ENCODE measurements around the gene XPR1.
"Not testable (repeated sequence)": the region's sequence is repeated elsewhere in the genome, so short reads cannot be mapped to it uniquely, and the experiment has no call there.

Gene XPR1

GRCh38 chr1:180644526-180645192 lies 12.8 kb downstream of the XPR1 start:
- DNase-seq = no peak

GRCh38 chr1:180645261-180645660 lies 13.4 kb downstream of the XPR1 start:
- not testable (repeated sequence) for DNase-seq

DNA sequence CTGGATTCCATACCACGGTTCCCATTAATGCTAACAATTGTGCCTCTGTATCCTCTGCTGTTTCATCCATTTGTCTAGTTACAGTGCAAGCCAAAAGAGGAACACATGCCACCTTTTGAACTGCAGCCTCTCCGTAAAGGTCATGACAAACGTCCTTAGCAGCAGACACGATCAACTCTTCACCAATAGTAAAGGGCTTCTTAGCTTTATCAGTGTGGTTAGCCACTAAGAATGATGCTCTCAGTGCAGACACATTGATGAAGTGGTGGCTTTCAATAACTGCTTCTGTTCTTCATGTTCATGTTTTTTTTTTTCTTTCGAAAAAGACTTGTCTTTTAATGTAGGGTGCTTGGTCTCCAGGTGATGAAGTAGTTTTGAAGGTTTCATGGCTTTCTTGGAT lies 14.3 kb downstream of the XPR1 start:
- DNase-seq = no peak

DNA sequence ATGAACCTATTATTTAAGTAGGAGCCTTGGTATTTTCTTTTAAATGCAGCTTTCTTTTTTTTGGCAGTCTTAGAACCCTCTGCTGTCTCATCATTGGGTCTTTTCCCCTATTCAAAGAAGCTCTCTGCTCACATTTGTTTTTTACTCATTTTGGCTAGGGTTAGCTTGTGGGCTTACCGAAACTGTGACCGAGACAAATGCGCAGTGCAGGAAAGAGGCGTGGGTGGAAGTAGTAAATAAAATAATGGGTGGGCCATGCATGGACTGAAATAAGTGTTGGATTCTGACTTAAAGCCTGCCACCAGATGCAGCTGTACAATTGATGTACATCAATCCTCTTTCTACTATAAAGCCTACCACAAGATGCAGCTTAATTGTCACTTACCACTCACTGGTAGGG lies 14.7 kb downstream of the XPR1 start:
- DNase-seq = no peak

DNA sequence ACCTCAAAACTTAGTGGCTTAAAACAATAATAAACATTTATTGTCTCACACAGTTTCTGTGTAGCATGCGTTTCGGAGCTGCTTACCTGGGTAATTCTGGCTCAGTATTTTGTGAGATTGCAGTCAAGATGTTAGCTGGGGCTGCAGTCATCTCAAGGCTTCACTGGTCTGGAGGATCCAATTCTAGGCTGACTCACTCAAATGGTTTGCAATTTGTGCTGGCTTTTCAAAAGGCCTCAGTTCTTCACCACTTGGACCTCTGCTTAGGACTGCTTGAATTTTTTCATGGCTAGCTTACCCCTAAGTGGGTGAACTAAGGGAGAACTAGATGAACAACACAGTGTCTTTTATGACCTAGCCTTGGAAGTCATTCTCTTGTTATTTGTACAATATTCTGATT lies 21.0 kb downstream of the XPR1 start:
- DNase-seq = no peak

DNA sequence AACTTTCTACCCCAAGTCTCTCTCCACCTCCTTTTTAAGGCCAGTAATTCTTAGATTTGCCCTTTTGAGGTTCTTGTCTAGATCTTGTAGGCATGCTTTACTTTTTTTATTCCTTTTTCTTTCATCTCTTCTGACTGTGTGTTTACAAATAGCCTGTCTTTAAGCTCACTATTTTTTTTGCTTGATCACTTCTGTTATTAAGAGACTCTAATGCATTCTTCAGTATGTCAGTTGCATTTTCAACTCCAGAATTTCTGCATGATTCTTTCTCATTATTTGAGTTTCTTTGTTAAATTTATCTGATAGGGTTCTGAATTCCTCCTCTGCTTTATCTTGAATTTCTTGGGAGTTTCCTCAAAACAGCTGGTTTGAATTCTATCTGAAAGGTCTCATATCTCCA lies 30.9 kb downstream of the XPR1 start:
- no peak for DNase-seq

- no peak for DNase-seq
Measured at GRCh38 chr1:180670681-180671080, 38.9 kb downstream of the XPR1 start.

DNA sequence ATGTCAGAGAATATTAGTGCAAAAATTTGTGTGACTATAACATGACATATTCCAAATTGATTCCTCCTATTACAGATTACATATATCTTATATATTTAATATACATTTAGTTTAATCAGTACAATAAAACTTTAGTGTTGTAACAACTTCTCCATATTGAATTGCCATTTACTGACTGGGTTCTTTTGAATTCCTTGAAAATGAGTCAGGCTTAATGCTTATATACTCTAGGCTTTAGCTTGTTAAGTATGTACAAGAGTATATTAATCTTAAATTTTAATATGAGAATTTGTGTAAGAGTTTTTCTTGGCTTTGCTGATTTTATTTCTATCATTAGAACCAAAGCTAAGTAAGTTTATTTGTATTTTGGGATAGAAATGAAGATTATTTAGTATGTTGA lies 40.3 kb downstream of the XPR1 start:
- no peak for DNase-seq

DNA sequence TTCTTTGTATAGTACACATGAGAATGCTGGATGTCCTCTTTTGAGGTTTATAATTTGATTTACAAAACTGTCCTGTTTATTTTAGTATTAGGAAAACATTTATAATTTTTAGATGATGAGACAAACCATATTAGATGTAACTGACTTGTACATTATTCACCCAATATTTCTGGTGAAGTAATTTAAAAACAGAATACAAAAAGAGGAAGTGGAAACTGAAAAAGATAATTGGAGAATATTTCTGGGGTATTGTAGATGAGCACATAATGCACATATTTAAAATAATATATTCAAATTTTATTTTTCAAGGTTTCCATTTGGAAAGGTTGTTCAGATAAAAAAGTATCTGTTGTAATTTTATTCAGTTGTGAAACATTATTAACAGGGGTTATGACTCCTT lies 40.7 kb downstream of the XPR1 start:
- DNase-seq = peak; percentile 26

GRCh38 chr1:180674603-180675530 lies 43.0 kb downstream of the XPR1 start:
- peak; percentile 18 for DNase-seq

- no peak for DNase-seq
Measured at GRCh38 chr1:180675586-180675985, 43.8 kb downstream of the XPR1 start.

GRCh38 chr1:180680558-180681144 lies 48.8 kb downstream of the XPR1 start:
- DNase-seq = no peak

- DNase-seq = not testable (repeated sequence)
Measured at GRCh38 chr1:180683117-180683516, 51.3 kb downstream of the XPR1 start.

DNA sequence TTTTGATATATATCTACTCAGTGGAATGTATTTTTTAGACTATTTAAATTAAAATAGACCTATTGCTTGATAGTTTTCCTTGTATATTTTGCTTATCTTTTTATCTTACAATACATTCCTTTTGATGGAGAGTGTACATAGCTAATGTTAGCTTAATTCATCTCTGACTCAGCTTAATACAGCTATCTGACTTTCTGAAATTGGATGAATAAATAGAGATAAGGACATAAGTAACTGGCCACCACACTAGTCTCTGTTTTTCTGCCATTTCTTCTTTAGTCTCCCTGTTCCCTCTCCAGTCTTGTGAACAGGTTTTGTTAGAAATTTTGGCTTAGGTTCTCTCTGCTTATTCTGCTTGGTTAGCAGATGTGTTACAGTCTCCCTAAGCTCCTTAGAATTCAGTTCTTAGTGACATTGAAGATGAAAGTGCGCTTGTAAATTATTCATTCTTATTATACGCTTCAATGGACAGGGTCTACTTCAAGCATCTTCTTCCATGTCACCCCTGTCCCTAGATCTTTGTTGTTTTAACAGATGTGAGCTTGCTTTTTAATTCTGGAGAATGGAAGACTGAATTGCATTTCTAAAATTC lies 59.6 kb downstream of the XPR1 start:
- DNase-seq = no peak

GRCh38 chr1:180693564-180694244 lies 61.9 kb downstream of the XPR1 start:
- no peak for DNase-seq

GRCh38 chr1:180695282-180695681 lies 63.5 kb downstream of the XPR1 start:
- no peak for DNase-seq

DNA sequence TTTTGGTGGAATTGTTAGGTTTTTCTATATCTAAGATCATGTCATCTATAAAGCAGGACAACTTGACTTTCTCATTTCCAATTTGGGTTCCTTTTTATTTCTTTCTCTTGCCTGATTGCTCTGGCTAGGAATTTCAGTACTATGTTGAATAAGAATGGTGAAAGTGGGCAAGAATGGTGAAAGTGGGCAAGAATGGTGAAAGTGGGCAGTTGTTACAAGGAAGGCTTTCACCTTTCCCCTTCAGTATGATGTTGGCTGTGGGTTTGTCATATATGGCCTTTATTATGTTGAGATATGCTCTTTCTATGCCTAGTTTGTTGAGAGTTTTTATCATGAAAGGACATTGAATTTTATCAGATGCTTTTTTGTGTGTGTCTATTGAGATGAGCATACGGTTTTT lies 64.5 kb downstream of the XPR1 start:
- DNase-seq = no peak

GRCh38 chr1:180698580-180698979 lies 66.8 kb downstream of the XPR1 start:
- no peak for DNase-seq

DNA sequence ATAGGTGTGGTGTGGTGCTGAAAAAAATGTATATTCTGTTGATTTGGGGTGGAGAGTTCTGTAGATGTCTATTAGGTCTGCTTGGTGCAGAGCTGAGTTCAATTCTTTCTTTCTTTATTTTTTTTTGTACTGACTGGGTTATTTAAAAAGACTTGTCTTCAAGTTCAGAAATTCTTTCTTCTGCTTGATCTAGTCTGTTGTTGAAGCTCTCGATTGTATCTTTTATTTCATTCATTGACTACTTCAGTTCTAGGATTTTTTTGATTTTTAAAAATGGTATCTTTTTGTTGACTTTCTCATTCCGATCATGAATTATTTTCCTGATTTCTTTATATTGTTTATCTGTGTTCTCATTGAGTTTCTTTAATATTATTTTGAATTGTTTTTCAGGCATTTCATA lies 70.6 kb downstream of the XPR1 start:
- DNase-seq = not testable (repeated sequence)

DNA sequence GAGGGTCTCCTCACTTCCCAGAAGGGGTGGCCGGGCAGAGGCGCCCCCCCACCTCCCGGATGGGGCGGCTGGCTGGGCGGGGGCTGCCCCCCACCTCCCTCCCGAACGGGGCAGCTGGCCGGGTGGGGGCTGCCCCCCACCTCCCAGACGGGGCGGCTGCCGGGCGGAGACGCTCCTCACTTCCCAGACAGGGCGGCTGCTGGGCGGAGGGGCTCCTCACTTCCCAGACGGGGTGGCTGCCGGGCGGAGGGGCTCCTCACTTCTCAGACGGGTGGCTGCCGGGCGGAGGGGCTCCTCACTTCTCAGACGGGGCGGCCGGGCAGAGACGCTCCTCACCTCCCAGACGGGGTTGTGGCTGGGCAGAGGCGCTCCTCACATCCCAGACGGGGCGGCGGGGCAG lies 78.9 kb downstream of the XPR1 start:
- not testable (repeated sequence) for DNase-seq

- DNase-seq = not testable (repeated sequence)
Measured at GRCh38 chr1:180711260-180711659, 79.4 kb downstream of the XPR1 start.

DNA sequence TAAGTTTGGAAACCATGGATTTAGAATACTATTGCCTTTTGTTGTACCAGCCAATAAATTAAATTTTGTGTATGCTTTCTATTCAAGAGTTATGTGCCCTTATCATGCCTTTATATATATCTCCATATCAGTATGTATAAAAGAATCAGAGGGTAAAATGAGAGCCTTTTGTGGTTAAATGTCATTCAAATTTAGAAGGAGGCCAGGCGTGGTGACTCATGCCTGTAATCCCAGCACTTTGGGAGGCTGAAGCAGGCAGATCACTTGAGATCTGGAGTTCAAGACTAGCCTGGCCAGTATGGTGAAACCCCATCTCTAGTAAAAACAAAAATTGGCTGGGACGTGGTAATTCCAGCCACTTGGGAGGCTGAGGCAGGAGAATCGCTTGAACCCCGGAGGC lies 88.9 kb downstream of the XPR1 start:
- DNase-seq = no peak

DNA sequence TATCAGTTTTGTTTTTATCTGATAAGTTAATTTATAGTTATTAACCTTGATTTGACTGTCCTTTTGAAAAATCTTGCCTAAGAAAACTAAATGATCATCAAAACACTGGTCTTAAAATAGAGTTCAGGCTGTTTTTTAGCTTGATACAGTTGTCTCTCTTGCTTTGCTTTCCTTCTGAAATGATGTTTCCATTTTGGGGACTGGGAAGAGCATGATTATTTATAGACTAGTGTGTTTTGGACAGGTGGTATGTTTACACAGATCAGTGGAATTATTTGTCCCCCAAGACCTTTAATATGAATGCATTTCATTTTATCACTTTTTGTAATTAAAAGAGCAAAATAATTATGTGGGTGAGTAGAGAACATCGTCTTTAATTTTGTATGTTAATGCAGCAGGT lies 90.8 kb downstream of the XPR1 start:
- DNase-seq = no peak
